Neural cell (in vitro differentiated cells): ENCODE data around the gene TMCC1. TPM values are rescaled to one million over a fixed set of nuclear protein-coding genes. Genes with fewer than 3 reads are reported as not detected.

Source experiments
- H2AFZ ChIP-seq: fragments of 200-600, 300-800 bp; sonication (generic), shearing (Covaris generic); 2 replicates; pipeline ENCODE4 v1.6.0; 2014; ENCODE audit warnings: low read depth, mild to moderate bottlenecking, antibody characterized with exemption, low read length, moderate library complexity
- H3F3A ChIP-seq: fragments of 200-600 bp; shearing (Covaris generic); 2 replicates; pipeline ENCODE4 v1.6.1; 2016; ENCODE audit warnings: mild to moderate bottlenecking, moderate library complexity, mixed read lengths, antibody characterized with exemption, low read length; ENCODE audit not compliant: insufficient read depth, poor library complexity, severe bottlenecking
- H3K27ac ChIP-seq: fragments of 200-600, 300-800 bp; sonication (generic), shearing (Covaris generic); 2 replicates; pipeline ENCODE4 v1.5.1; 2014; ENCODE audit warnings: mild to moderate bottlenecking, low read length, moderate library complexity
- H3K27me3 ChIP-seq: fragments of 300-800, 200-600 bp; sonication (generic), shearing (Covaris generic); 2 replicates; pipeline ENCODE4 v1.6.0; 2014; ENCODE audit warnings: mild to moderate bottlenecking, low read depth, low read length, moderate library complexity; ENCODE audit not compliant: insufficient read depth
- H3K36me3 ChIP-seq: fragments of 300-800, 200-600 bp; sonication (generic), shearing (Covaris generic); 2 replicates; pipeline ENCODE4 v1.5.1; 2014; ENCODE audit warnings: mild to moderate bottlenecking, antibody characterized with exemption, low read length, moderate library complexity; ENCODE audit not compliant: insufficient read depth
- H3K4me2 ChIP-seq: fragments of 300-800, 200-600 bp; sonication (generic), shearing (Covaris generic); 2 replicates; pipeline ENCODE4 v1.6.0; 2014; ENCODE audit warnings: mild to moderate bottlenecking, low read length
- H3K4me3 ChIP-seq: fragments of 300-800, 200-600 bp; sonication (generic), shearing (Covaris generic); 2 replicates; pipeline ENCODE4 v1.5.1; 2014; ENCODE audit warnings: mild to moderate bottlenecking, low read length, moderate library complexity
- H3K79me2 ChIP-seq: fragments of 200-600 bp; shearing (Covaris generic); replicated peaks from 2 replicates; pipeline ENCODE4 v1.6.0; 2014; ENCODE audit warnings: mild to moderate bottlenecking, low read length, moderate library complexity; ENCODE audit not compliant: insufficient read depth
- H3K9ac ChIP-seq: fragments of 300-800, 200-600 bp; sonication (generic), shearing (Covaris generic); 2 replicates; pipeline ENCODE4 v1.6.1; 2016; ENCODE audit warnings: mild to moderate bottlenecking, low read length, mixed read lengths
- H3K9me2 ChIP-seq: fragments of 200-600 bp; shearing (Covaris generic); 2 replicates; pipeline ENCODE4 v1.6.1; 2016; ENCODE audit warnings: mild to moderate bottlenecking, low read length, mixed read lengths; ENCODE audit not compliant: insufficient read depth
- H3K9me3 ChIP-seq: fragments of 200-600, 300-800 bp; sonication (generic), shearing (Covaris generic); 2 replicates; pipeline ENCODE4 v1.6.1; 2016; ENCODE audit warnings: mild to moderate bottlenecking, mixed run types, low read length, moderate library complexity, mixed read lengths
- H4K20me1 ChIP-seq: fragments of 200-600 bp; shearing (Covaris generic); 2 replicates; pipeline ENCODE4 v1.6.1; 2016; ENCODE audit warnings: mild to moderate bottlenecking, mixed run types; ENCODE audit not compliant: insufficient read depth
- EP300 ChIP-seq: fragments of 450-650 bp; conservative IDR thresholded peaks from 2 replicates; pipeline ENCODE4 v1.6.1; 2014; ENCODE audit warnings: antibody characterized with exemption, mild to moderate bottlenecking, moderate library complexity; ENCODE audit not compliant: poor library complexity, severe bottlenecking
- EZH2 ChIP-seq: fragments of 200-600, 300-800 bp; shearing (Covaris generic), sonication (generic); IDR thresholded peaks from 2 replicates; pipeline ENCODE4 v1.6.1; 2014; ENCODE audit warnings: antibody characterized with exemption, low read length, borderline replicate concordance, mild to moderate bottlenecking; ENCODE audit not compliant: insufficient read depth, poor library complexity, severe bottlenecking
- MXI1 ChIP-seq: fragments of 450-650 bp; conservative IDR thresholded peaks from 2 replicates; pipeline ENCODE4 v1.6.1; 2014; ENCODE audit warnings: antibody characterized with exemption, mild to moderate bottlenecking; ENCODE audit not compliant: poor library complexity, severe bottlenecking
- POLR2AphosphoS5 ChIP-seq: IDR thresholded peaks from 2 replicates; pipeline ENCODE4 v1.6.1; 2012
- RAD21 ChIP-seq: fragments of 450-650 bp; conservative IDR thresholded peaks from 2 replicates; pipeline ENCODE4 v1.6.1; 2014; ENCODE audit warnings: antibody characterized with exemption, mild to moderate bottlenecking, moderate library complexity
- SMC3 ChIP-seq: fragments of 450-650 bp; conservative IDR thresholded peaks from 2 replicates; pipeline ENCODE4 v1.6.1; 2014; ENCODE audit warnings: antibody characterized with exemption, mild to moderate bottlenecking, moderate library complexity; ENCODE audit not compliant: poor library complexity
- TAF1 ChIP-seq: IDR thresholded peaks from 2 replicates; pipeline ENCODE4 v1.6.1; 2012; ENCODE audit warnings: low read depth
- polyA plus RNA-seq: library from polyadenylated mRNA; depleted of rRNA; stranded (reverse); fragments of >200 nt; gene quantifications from 2 replicates; pipeline ENCODE4 v1.2.3, GENCODE V29; 2014
- TF ChIP-seq, protein P1 (sequence below): fragments of 450-650 bp; IDR thresholded peaks from 2 replicates; pipeline ENCODE4 v1.5.1; 2014; ENCODE audit warnings: antibody characterized with exemption, mild to moderate bottlenecking, moderate library complexity; ENCODE audit not compliant: poor library complexity, severe bottlenecking
- TF ChIP-seq, protein P2 (sequence below): IDR thresholded peaks from 2 replicates; pipeline ENCODE4 v1.6.1; 2012; ENCODE audit warnings: borderline replicate concordance

Gene TMCC1
- polyA plus RNA-seq, 1 donor from 2014 or later, result 25.0 TPM

DNA sequence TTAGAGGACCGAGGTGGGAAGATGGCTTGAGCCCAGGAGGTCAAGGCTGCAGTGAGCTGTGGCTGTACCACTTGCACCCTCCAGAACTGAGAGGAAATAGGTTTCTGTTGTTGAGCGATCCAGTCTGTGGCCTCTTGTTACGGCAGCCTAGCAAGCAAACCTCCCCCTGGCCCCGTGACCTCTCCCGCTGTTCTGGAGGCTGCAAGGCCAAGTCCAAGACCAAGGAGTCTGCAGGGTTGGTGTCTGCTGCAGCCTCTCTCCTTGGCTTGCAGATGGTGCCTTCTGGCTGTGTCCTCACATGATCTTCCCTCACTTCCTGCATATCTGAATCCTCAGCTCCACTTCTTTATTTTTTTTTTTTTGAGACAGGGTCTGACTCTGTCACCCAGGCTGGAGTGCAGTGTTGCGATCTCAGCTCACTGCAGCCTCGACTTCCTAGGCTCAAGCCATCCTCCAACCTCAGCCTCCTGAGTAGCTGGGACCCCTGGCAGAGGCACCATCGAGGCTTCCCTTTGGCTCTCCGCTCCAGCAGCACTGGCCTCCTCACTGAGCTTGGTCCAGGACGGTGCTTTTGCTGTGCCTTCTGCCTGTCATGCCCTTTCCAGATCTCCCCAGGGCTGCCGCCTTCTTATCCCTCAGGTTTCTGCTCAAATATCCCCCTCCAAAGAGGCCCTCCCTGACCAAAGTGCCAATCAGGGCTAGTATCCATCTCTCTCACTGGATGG is 269.0 kb downstream of the TMCC1 start:
- H3K27ac ChIP-seq, result no peak overlapping the region
- no peaks in the 10 kb centered on the region for H3K79me2 ChIP-seq
- H3K9ac ChIP-seq, result no peak overlapping the region
- H3K27me3 ChIP-seq, result peaks cover 14% of the 10 kb centered on the region
- no peaks in the 10 kb centered on the region for H3K9me2 ChIP-seq
- H4K20me1 ChIP-seq, result no peaks in the 10 kb centered on the region
- no peak for TF ChIP-seq EZH2
- TF ChIP-seq POLR2AphosphoS5, result no peak
- no peak for TF ChIP-seq SMC3
- no peak for TF ChIP-seq TAF1
- TF ChIP-seq RAD21, result no peak
- TF ChIP-seq, protein P1, sequence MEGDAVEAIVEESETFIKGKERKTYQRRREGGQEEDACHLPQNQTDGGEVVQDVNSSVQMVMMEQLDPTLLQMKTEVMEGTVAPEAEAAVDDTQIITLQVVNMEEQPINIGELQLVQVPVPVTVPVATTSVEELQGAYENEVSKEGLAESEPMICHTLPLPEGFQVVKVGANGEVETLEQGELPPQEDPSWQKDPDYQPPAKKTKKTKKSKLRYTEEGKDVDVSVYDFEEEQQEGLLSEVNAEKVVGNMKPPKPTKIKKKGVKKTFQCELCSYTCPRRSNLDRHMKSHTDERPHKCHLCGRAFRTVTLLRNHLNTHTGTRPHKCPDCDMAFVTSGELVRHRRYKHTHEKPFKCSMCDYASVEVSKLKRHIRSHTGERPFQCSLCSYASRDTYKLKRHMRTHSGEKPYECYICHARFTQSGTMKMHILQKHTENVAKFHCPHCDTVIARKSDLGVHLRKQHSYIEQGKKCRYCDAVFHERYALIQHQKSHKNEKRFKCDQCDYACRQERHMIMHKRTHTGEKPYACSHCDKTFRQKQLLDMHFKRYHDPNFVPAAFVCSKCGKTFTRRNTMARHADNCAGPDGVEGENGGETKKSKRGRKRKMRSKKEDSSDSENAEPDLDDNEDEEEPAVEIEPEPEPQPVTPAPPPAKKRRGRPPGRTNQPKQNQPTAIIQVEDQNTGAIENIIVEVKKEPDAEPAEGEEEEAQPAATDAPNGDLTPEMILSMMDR, result no peak
- no peak for TF ChIP-seq EP300
- TF ChIP-seq, protein P2, sequence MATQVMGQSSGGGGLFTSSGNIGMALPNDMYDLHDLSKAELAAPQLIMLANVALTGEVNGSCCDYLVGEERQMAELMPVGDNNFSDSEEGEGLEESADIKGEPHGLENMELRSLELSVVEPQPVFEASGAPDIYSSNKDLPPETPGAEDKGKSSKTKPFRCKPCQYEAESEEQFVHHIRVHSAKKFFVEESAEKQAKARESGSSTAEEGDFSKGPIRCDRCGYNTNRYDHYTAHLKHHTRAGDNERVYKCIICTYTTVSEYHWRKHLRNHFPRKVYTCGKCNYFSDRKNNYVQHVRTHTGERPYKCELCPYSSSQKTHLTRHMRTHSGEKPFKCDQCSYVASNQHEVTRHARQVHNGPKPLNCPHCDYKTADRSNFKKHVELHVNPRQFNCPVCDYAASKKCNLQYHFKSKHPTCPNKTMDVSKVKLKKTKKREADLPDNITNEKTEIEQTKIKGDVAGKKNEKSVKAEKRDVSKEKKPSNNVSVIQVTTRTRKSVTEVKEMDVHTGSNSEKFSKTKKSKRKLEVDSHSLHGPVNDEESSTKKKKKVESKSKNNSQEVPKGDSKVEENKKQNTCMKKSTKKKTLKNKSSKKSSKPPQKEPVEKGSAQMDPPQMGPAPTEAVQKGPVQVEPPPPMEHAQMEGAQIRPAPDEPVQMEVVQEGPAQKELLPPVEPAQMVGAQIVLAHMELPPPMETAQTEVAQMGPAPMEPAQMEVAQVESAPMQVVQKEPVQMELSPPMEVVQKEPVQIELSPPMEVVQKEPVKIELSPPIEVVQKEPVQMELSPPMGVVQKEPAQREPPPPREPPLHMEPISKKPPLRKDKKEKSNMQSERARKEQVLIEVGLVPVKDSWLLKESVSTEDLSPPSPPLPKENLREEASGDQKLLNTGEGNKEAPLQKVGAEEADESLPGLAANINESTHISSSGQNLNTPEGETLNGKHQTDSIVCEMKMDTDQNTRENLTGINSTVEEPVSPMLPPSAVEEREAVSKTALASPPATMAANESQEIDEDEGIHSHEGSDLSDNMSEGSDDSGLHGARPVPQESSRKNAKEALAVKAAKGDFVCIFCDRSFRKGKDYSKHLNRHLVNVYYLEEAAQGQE, result no peak
- TF ChIP-seq MXI1, result no peak
- H3K4me2 ChIP-seq, result no peak overlapping the region
- no peaks in the 10 kb centered on the region for H3K36me3 ChIP-seq
- H3F3A ChIP-seq, result no peaks in the 10 kb centered on the region
- H3K4me3 ChIP-seq, result no peak overlapping the region
- no peaks in the 10 kb centered on the region for H3K9me3 ChIP-seq
- no peak overlapping the region for H2AFZ ChIP-seq

DNA sequence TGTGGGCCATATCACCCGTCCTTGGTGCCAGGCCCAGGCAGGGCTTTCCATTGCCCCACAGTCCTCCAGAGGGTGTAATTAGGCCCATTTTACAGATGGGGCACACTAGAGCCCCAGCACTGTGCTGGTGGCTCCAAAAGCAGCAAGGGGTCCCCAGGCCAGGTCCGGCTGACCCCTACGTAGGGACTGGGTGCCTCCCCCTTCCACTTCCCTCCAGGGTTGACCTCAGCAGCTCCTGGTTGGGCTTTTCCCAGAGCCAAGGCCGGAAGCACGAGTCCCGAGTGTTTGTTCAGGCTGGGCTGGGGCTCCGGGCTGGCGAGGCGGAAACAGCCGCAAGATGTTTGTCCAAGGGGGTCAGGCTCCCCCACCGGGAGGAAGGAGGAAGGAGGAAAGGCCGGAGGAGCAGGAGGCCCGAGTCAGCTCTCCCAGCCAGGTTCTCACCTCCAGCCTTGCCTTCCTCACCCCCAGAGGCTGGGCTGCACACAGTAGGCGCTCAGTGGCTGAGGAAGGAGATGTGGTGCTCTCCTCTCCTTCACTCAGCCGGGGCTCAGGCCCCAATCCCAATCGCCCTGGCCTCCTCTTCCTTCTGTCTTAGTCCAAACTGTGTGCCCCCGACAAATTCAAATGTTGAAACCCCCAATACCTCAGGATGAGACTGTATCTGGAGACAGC is 269.9 kb downstream of the TMCC1 start:
- no peaks in the 10 kb centered on the region for H3K9me2 ChIP-seq
- H3K27me3 ChIP-seq, result peaks cover 14% of the 10 kb centered on the region
- H3K9me3 ChIP-seq, result no peaks in the 10 kb centered on the region
- H4K20me1 ChIP-seq, result no peaks in the 10 kb centered on the region
- H3F3A ChIP-seq, result no peaks in the 10 kb centered on the region
- H2AFZ ChIP-seq, result no peak overlapping the region
- no peak overlapping the region for H3K4me2 ChIP-seq
- TF ChIP-seq, protein P1, result no peak
- TF ChIP-seq RAD21, result no peak
- no peak for TF ChIP-seq EP300
- no peaks in the 10 kb centered on the region for H3K79me2 ChIP-seq
- no peaks in the 10 kb centered on the region for H3K36me3 ChIP-seq
- H3K27ac ChIP-seq, result no peak overlapping the region
- H3K9ac ChIP-seq, result no peak overlapping the region
- no peak overlapping the region for H3K4me3 ChIP-seq
